A549 treated with AZD9567 at 1 μM for 4 hours (cell line): ENCODE measurements around the gene DOK5. TPM values are rescaled to one million over a fixed set of nuclear protein-coding genes. Genes with fewer than 3 reads are reported as not detected.

Source experiments
- total RNA-seq: library from RNA; stranded (reverse); fragments of 200-300 nt; extraction: Qiagen RNA extraction; gene quantifications from 5 replicates; pipeline ENCODE4 v1.2.3, GENCODE V29; 2022; ENCODE audit not compliant: insufficient read depth

DOK5 gene
- not detected in 5 replicates for total RNA-seq

DNA sequence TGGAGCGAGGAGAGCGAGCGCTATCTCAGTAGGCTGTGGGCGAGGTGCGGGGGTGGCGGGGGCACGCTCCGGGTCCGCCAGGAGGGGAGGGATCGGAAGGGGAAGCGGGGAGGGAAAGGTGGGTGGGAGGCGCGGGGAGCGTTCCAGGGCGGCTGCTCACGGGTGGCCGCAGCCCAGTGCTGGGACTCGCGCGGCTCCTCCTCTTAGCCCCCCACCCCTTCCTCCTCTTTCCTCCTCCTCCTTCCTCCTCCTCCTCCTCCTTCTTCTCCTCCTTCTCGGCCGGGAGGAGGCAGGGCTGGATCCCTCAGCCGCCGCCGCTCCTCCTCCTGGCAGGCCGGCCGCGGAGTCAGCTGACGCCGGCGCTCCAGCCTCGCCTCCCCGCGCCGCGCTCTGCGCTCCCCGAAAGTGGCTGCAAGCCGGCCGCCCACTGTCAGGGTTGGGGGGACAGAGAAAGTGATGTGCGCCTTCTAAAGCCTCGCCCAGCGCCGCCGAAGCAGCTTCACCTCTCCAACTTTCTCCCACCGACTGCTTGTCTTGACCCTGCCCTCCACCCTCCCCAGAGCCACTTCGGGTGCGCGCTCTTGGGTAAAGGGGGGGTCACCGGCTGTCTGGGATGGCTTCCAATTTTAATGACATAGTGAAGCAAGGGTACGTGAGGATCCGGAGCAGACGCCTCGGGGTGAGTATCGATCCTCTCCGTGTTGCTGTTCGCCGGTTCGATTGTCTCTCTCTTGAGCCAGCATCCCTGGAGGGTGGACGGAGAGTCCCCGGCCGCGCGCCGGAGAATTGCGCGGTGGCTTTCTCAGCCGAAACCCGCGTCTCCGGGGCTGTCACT is at the start of gene DOK5:
Gene DOK5, plus strand, starts transcription at position 260 of the 835 bp plus-strand sequence. Its CDS starts 354 bp downstream, at position 614.

